Colon (tissue), 2 donors: ENCODE data around the gene DNAJC15.
"Not testable (repeated sequence)": the region's sequence is repeated elsewhere in the genome, so short reads cannot be mapped to it uniquely, and the experiment has no call there.

Experiments used
- FAIRE-seq: peaks from 2 replicates; lab custom pipeline; 2012; peaks lifted over from hg19 to GRCh38; lab: Jason Lieb, UNC
- donor health status: control.
- donor health status: control.

Gene DNAJC15

GRCh38 chr13:43023289-43023963 is at the start of gene DNAJC15:
DNAJC15 (plus strand) TSS chr13:43023586; CDS start chr13:43023627, 41 bp downstream.
- FAIRE-seq = no peak

GRCh38 chr13:42976066-42976465 is 47.3 kb upstream of the DNAJC15 start:
- no peak for FAIRE-seq

GRCh38 chr13:42977219-42977659 is 46.1 kb upstream of the DNAJC15 start:
- no peak for FAIRE-seq

- FAIRE-seq = no peak
Observed at GRCh38 chr13:42981317-42981716, 42.1 kb upstream of the DNAJC15 start.

- FAIRE-seq = no peak
Observed at GRCh38 chr13:42981853-42982252, 41.5 kb upstream of the DNAJC15 start.

GRCh38 chr13:42984026-42984425 is 39.4 kb upstream of the DNAJC15 start:
- FAIRE-seq = no peak

- FAIRE-seq = no peak
Observed at GRCh38 chr13:42984691-42985090, 38.7 kb upstream of the DNAJC15 start.

GRCh38 chr13:42985312-42986175 is 37.8 kb upstream of the DNAJC15 start:
- peak; percentile 5 for FAIRE-seq

GRCh38 chr13:42986176-42986574 is 37.2 kb upstream of the DNAJC15 start:
- no peak for FAIRE-seq

- FAIRE-seq = peak; percentile 55
Observed at GRCh38 chr13:42990291-42991232, 32.8 kb upstream of the DNAJC15 start.

GRCh38 chr13:42991233-42991897 is 32.0 kb upstream of the DNAJC15 start:
- not testable (repeated sequence) for FAIRE-seq

GRCh38 chr13:42991898-42992763 is 31.3 kb upstream of the DNAJC15 start, which contains the start of gene EPSTI1:
EPSTI1 (minus strand) TSS chr13:42992241; CDS start chr13:42992165, 76 bp downstream.
- peak; percentile 43 for FAIRE-seq

GRCh38 chr13:42992764-42993122 is 30.6 kb upstream of the DNAJC15 start:
- no peak for FAIRE-seq

- no peak for FAIRE-seq
Observed at GRCh38 chr13:42994878-42995277, 28.5 kb upstream of the DNAJC15 start.

- no peak for FAIRE-seq
Observed at GRCh38 chr13:42996584-42996983, 26.8 kb upstream of the DNAJC15 start.

- FAIRE-seq = no peak
Observed at GRCh38 chr13:42997381-42997780, 26.0 kb upstream of the DNAJC15 start.

- FAIRE-seq = no peak
Observed at GRCh38 chr13:42999491-42999890, 23.9 kb upstream of the DNAJC15 start.

GRCh38 chr13:43000676-43001075 is 22.7 kb upstream of the DNAJC15 start:
- no peak for FAIRE-seq

- no peak for FAIRE-seq
Observed at GRCh38 chr13:43002021-43002420, 21.4 kb upstream of the DNAJC15 start.

GRCh38 chr13:43003010-43003409 is 20.4 kb upstream of the DNAJC15 start:
- FAIRE-seq = no peak

- FAIRE-seq = no peak
Observed at GRCh38 chr13:43003729-43004128, 19.7 kb upstream of the DNAJC15 start.
